ENCODE data around the gene BASP1.
A peak's percentile ranks its signal among the peaks of the same experiment; 100 is the strongest.

Gene BASP1

GRCh38 chr5:17192191-17192590 lies 25.2 kb upstream of the BASP1 start:
- no peak for DNase-seq

GRCh38 chr5:17196024-17196423 lies 21.4 kb upstream of the BASP1 start:
- DNase-seq, result no peak

- no peak for DNase-seq
Observed at GRCh38 chr5:17196697-17197096, 20.7 kb upstream of the BASP1 start.

GRCh38 chr5:17203329-17204132 lies 13.9 kb upstream of the BASP1 start:
- peak; percentile 74 for DNase-seq

GRCh38 chr5:17204133-17204489 lies 13.3 kb upstream of the BASP1 start:
- no peak for DNase-seq

GRCh38 chr5:17206021-17206420 lies 11.4 kb upstream of the BASP1 start:
- DNase-seq, result no peak

GRCh38 chr5:17212191-17212590 lies 5.2 kb upstream of the BASP1 start:
- DNase-seq, result no peak

- DNase-seq, result no peak
Observed at GRCh38 chr5:17212996-17213395, 4.4 kb upstream of the BASP1 start.

- DNase-seq, result no peak
Observed at GRCh38 chr5:17213938-17214337, 3.5 kb upstream of the BASP1 start.

GRCh38 chr5:17214893-17215292 lies 2.5 kb upstream of the BASP1 start:
- DNase-seq, result no peak

GRCh38 chr5:17215361-17215760 lies 2.1 kb upstream of the BASP1 start:
- no peak for DNase-seq

GRCh38 chr5:17216176-17216973 lies 1.1 kb upstream of the BASP1 start:
- DNase-seq, result peak; percentile 86

GRCh38 chr5:17216974-17217492 lies 398 bp upstream of the BASP1 start:
- DNase-seq, result peak; percentile 60

GRCh38 chr5:17218353-17219005 lies 1.0 kb downstream of the BASP1 start:
- peak; percentile 25 for DNase-seq

GRCh38 chr5:17219006-17219422 lies 1.6 kb downstream of the BASP1 start:
- peak; percentile 67 for DNase-seq

GRCh38 chr5:17219469-17219868 lies 2.0 kb downstream of the BASP1 start:
- no peak for DNase-seq

- no peak for DNase-seq
Observed at GRCh38 chr5:17219992-17220391, 2.6 kb downstream of the BASP1 start.

GRCh38 chr5:17220469-17220868 lies 3.0 kb downstream of the BASP1 start:
- DNase-seq, result no peak

GRCh38 chr5:17221843-17222636 lies 4.6 kb downstream of the BASP1 start:
- DNase-seq, result no peak

- DNase-seq, result no peak
Observed at GRCh38 chr5:17222664-17223063, 5.2 kb downstream of the BASP1 start.

- DNase-seq, result no peak
Observed at GRCh38 chr5:17223367-17224185, 6.1 kb downstream of the BASP1 start.
